GM20431 (cell line): ENCODE data around the gene HLA-DMA.
"Not testable (repeated sequence)": the region's sequence is repeated elsewhere in the genome, so short reads cannot be mapped to it uniquely, and the experiment has no call there.

Source experiments
- in situ Hi-C: fragments of 300-500 bp; cut with MseI, MboI; formaldehyde crosslinking; loops from one replicate; pipeline ENCODE4 v1.15.0; 2020; ENCODE audit warnings: low sequenced_read_pairs; ENCODE audit not compliant: unreplicated experiment

HLA-DMA gene

GRCh38 chr6:32962213-32962826 is 9.4 kb upstream of the HLA-DMA start:
- in situ Hi-C loops, result no loop called here

- in situ Hi-C loops, result no loop called here
These were observed 7.7 kb upstream of the HLA-DMA start for GRCh38 chr6:32960563-32960962.

GRCh38 chr6:32956176-32956575 is 3.3 kb upstream of the HLA-DMA start:
- in situ Hi-C loops, result no loop called here

- in situ Hi-C loops, result no loop called here
These were observed 2.3 kb upstream of the HLA-DMA start for GRCh38 chr6:32954986-32955802.

GRCh38 chr6:32954267-32954666 is 1.4 kb upstream of the HLA-DMA start:
- in situ Hi-C loops, result no loop called here

GRCh38 chr6:32953775-32954174 is 878 bp upstream of the HLA-DMA start:
- in situ Hi-C loops, result no loop called here

- in situ Hi-C loops, result no loop called here
These were observed 2.4 kb downstream of the HLA-DMA start for GRCh38 chr6:32950449-32950848.

- in situ Hi-C loops, result no loop called here
These were observed 2.9 kb downstream of the HLA-DMA start for GRCh38 chr6:32950010-32950409.

GRCh38 chr6:32949113-32949512 is 3.8 kb downstream of the HLA-DMA start:
- in situ Hi-C loops, result no loop called here

- in situ Hi-C loops, result no loop called here
These were observed 5.1 kb downstream of the HLA-DMA start for GRCh38 chr6:32947552-32948465.

- in situ Hi-C loops, result no loop called here
These were observed 6.0 kb downstream of the HLA-DMA start for GRCh38 chr6:32946893-32947292.

GRCh38 chr6:32945953-32946352 is 6.9 kb downstream of the HLA-DMA start:
- in situ Hi-C loops, result no loop called here

GRCh38 chr6:32945108-32945760 is 7.7 kb downstream of the HLA-DMA start:
- in situ Hi-C loops, result no loop called here

GRCh38 chr6:32943864-32944649 is 8.8 kb downstream of the HLA-DMA start:
- in situ Hi-C loops, result no loop called here

GRCh38 chr6:32942555-32943123 is 10.3 kb downstream of the HLA-DMA start:
- in situ Hi-C loops, result not testable (repeated sequence)

GRCh38 chr6:32941214-32941768 is 11.6 kb downstream of the HLA-DMA start:
- in situ Hi-C loops, result no loop called here

- in situ Hi-C loops, result no loop called here
These were observed 12.2 kb downstream of the HLA-DMA start, which contains the start of gene HLA-DMB for GRCh38 chr6:32940656-32941213. Gene HLA-DMB (minus strand): TSS chr6:32941028. CDS start chr6:32940807, 221 bp downstream.

- in situ Hi-C loops, result loop anchor here (10.0 kb wide), 1 partner anchor 46 kb away; no protein-coding TSS in a partner anchor
These were observed 14.4 kb downstream of the HLA-DMA start for GRCh38 chr6:32938494-32938893.
